Upper lobe of left lung (tissue), 6 donors: Measurements from ENCODE around the gene MRPL9. TPM values are rescaled to one million over a fixed set of nuclear protein-coding genes. Genes with fewer than 3 reads are reported as not detected.
A peak's percentile ranks its signal among the peaks of the same experiment; 100 is the strongest.

Experiments
- ATAC-seq, 2 donors: fragments of 200-7000 bp; cut with Tn5 transposase; one replicate each; pipeline ENCODE4 v1.9.1; 2022; ENCODE audit warnings: mild to moderate bottlenecking in 2 of 2, moderate library complexity in 2 of 2; ENCODE audit not compliant: low FRiP score in 2 of 2
- DNase-seq, 2 donors: peaks; one replicate each; pipeline ENCODE4 v3.0.0-alpha.2; 2019 to 2020
- H3K27ac ChIP-seq, 4 donors: fragments of 200-600 bp; sonication (generic); one replicate each; pipeline ENCODE4 v1.5.1; 2016 to 2019
- H3K27me3 ChIP-seq, 4 donors: fragments of 200-600 bp; sonication (generic); one replicate each; pipeline ENCODE4 v1.5.1; 2017 to 2019
- H3K36me3 ChIP-seq, 4 donors: fragments of 200-600 bp; sonication (generic); one replicate each; pipeline ENCODE4 v1.5.1; 2016 to 2019
- H3K4me1 ChIP-seq, 4 donors: fragments of 200-600 bp; sonication (generic); one replicate each; pipeline ENCODE4 v1.5.1; 2018 to 2019
- H3K4me3 ChIP-seq, 4 donors: fragments of 200-600 bp; sonication (generic); one replicate each; pipeline ENCODE4 v1.5.1; 2017 to 2019; ENCODE audit warnings: mild to moderate bottlenecking in 2 of 4, moderate library complexity in 1 of 4
- H3K9me3 ChIP-seq, 4 donors: fragments of 200-600 bp; sonication (generic); one replicate each; pipeline ENCODE4 v1.5.1; 2018 to 2019
- CTCF ChIP-seq, 6 experiments: fragments of 450-650 bp in 4 of 6; fragments of 200-600 bp in 2 of 6; sonication (generic) in 2 of 6; IDR thresholded peaks; one replicate each; pipeline ENCODE4 v1.5.1; 2016 to 2019; ENCODE audit warnings: antibody characterized with exemption in 6 of 6
- EP300 ChIP-seq, 4 donors: sonication (generic); formaldehyde crosslinking; IDR thresholded peaks; one replicate each; pipeline ENCODE4 v1.5.1; 2017; ENCODE audit warnings: antibody characterized with exemption in 4 of 4, control low read depth in 2 of 4
- POLR2A ChIP-seq, 4 donors: fragments of 450-650 bp; IDR thresholded peaks; one replicate each; pipeline ENCODE4 v1.5.1; 2016 to 2017; ENCODE audit warnings: antibody characterized with exemption in 4 of 4, mild to moderate bottlenecking in 2 of 4
- POLR2AphosphoS5 ChIP-seq, 2 donors: sonication (generic); formaldehyde crosslinking; IDR thresholded peaks; one replicate each; pipeline ENCODE4 v1.5.1; 2017; ENCODE audit warnings: antibody characterized with exemption in 2 of 2
- WGBS, 2 donors: methylation state at CpG; one replicate each; pipeline ENCODE4 v1.1.5; 2017 to 2018; 5-methylcytosine and 5-hydroxymethylcytosine counted together
- small RNA-seq, 4 donors: library from RNA; depleted of rRNA; stranded (forward); fragments of <200 nt; gene quantifications; one replicate each; pipeline ENCODE3, GENCODE V24; 2016
- total RNA-seq, 6 donors: library from RNA; depleted of rRNA in 4 of 6; stranded (reverse); fragments of >200 nt in 4 of 6; gene quantifications; one replicate each; pipeline versions ENCODE4 v1.1.0 to v1.2.1, GENCODE V29; 2016 to 2021
- donor health status: DM: no; HTN: no; CAD: no; lungs with moderate emphysema.
- donor health status: DM: no; HTN: yes; CAD: no; lungs with severe emphysema.

MRPL9 gene
- total RNA-seq, 6 donors from 2014 or later, result 27.6 to 94.3 (median 53.2) TPM

GRCh38 chr1:151711044-151711800 lies 52.1 kb downstream of the MRPL9 start:
- ATAC-seq, result no peak
- H3K27ac ChIP-seq, result no peak overlapping the region
- no peak for DNase-seq
- H3K9me3 ChIP-seq, result no peaks in the 10 kb centered on the region
- peaks cover 0 to 5% (median 5%) of the 10 kb centered on the region in 4 donors for H3K27me3 ChIP-seq
- TF ChIP-seq EP300 (IDR thresholded peaks at IDR 0.05) (no peak), CTCF (IDR thresholded peaks at IDR 0.05) (no peak)
- no peaks in the 10 kb centered on the region for H3K36me3 ChIP-seq
- peaks cover 0 to under 1% (median 0%) of the 10 kb centered on the region in 4 donors for H3K4me1 ChIP-seq
- H3K4me3 ChIP-seq, result no peak overlapping the region
- WGBS, 2 donors, result 83 to 85% methylated on average over 20 to 21 of the region's 21 CpGs

GRCh38 chr1:151710187-151710840 lies 53.0 kb downstream of the MRPL9 start:
- DNase-seq (peak in 1 of 2 donors; percentile 70), ATAC-seq (no peak)
- H3K36me3 ChIP-seq, result no peaks in the 10 kb centered on the region
- H3K4me3 ChIP-seq, result no peak overlapping the region
- 40 to 41% methylated on average over 1 to 15 of the region's 15 CpGs for WGBS, 2 donors
- no peaks in the 10 kb centered on the region for H3K27me3 ChIP-seq
- H3K27ac ChIP-seq, result no peak overlapping the region
- TF ChIP-seq POLR2AphosphoS5 (IDR thresholded peaks at IDR 0.05) (no peak), EP300 (IDR thresholded peaks at IDR 0.05) (no peak), CTCF (IDR thresholded peaks at IDR 0.05) (no peak), POLR2A (IDR thresholded peaks at IDR 0.05) (no peak)
- no peaks in the 10 kb centered on the region for H3K4me1 ChIP-seq
- no peaks in the 10 kb centered on the region for H3K9me3 ChIP-seq

Small RNA genes lying within 50 kb of the gene (small RNA-seq; reads per million reads assigned to genes)
- gene RNU6-662P, result 0 reads per million in 4 donors

Other genes with a start within 250 kb of the MRPL9 start
- gene TUFT1, start 223.2 kb downstream of the MRPL9 start, total RNA-seq, result 10 to 100 TPM in 5 of 6 donors, 1 to 10 TPM in 1; 9.9 to 18.1 (median 12.5) TPM
- 10 to 100 TPM; 35.0 to 62.9 (median 51.9) TPM for gene SNX27, start 151.4 kb downstream of the MRPL9 start, total RNA-seq
- gene CELF3, start 46.7 kb downstream of the MRPL9 start, total RNA-seq, result under 1 TPM in 1 of 6 donors, not detected in 5; 0.13 TPM
- gene RIIAD1, start 42.0 kb downstream of the MRPL9 start, total RNA-seq, result 10 to 100 TPM in 1 of 6 donors, 1 to 10 TPM in 3, not detected in 2; 2.5 to 20.7 (median 6.3) TPM
- gene TDRKH, start 27.0 kb upstream of the MRPL9 start, total RNA-seq, result 10 to 100 TPM in 5 of 6 donors, 1 to 10 TPM in 1; 7.3 to 17.0 (median 13.1) TPM
- under 1 TPM in 5 of 6 donors, not detected in 1; 0.22 to 0.89 (median 0.61) TPM for gene LINGO4, start 41.9 kb upstream of the MRPL9 start, total RNA-seq
- 10 to 100 TPM; 10.3 to 46.2 (median 24.1) TPM for gene RORC, start 68.3 kb upstream of the MRPL9 start, total RNA-seq
- 1 to 10 TPM in 2 of 6 donors, under 1 TPM in 2, not detected in 2; 0.29 to 3.6 (median 0.78) TPM for gene C2CD4D, start 76.3 kb upstream of the MRPL9 start, total RNA-seq
- gene THEM5, start 90.2 kb upstream of the MRPL9 start, total RNA-seq, result not detected
- gene THEM4, start 146.0 kb upstream of the MRPL9 start, total RNA-seq, result 10 to 100 TPM; 11.9 to 39.8 (median 15.5) TPM
- gene S100A10, start 230.4 kb upstream of the MRPL9 start, total RNA-seq, result 100 to 1,000 TPM in 5 of 6 donors, 10 to 100 TPM in 1; 79.6 to 785 (median 432) TPM